ENCODE measurements around the gene HRK.

HRK gene

GRCh38 chr12:116901612-116902011 is 20.4 kb upstream of the HRK start:
- DNase-seq (ENCODE audit: low read depth, low spot score) = no peak
- H3K27ac ChIP-seq = no peak overlapping the region

- no peak for DNase-seq (ENCODE audit: low read depth, low spot score)
- no peak overlapping the region for H3K27ac ChIP-seq
These were observed 17.4 kb upstream of the HRK start for GRCh38 chr12:116898669-116899068.

- no peak for DNase-seq (ENCODE audit: low read depth, low spot score)
- no peak overlapping the region for H3K27ac ChIP-seq
These were observed 16.2 kb upstream of the HRK start for GRCh38 chr12:116897476-116897875.

GRCh38 chr12:116896411-116896924 is 15.2 kb upstream of the HRK start:
- H3K27ac ChIP-seq = no peak overlapping the region
- DNase-seq (ENCODE audit: low read depth, low spot score) = no peak

- H3K27ac ChIP-seq = no peak overlapping the region
- no peak for DNase-seq (ENCODE audit: low read depth, low spot score)
These were observed 13.7 kb upstream of the HRK start for GRCh38 chr12:116894913-116895312.

- H3K27ac ChIP-seq = no peak overlapping the region
- DNase-seq (ENCODE audit: low read depth, low spot score) = no peak
These were observed 11.3 kb upstream of the HRK start for GRCh38 chr12:116892349-116893140.

GRCh38 chr12:116891019-116891418 is 9.8 kb upstream of the HRK start:
- DNase-seq (ENCODE audit: low read depth, low spot score) = no peak
- H3K27ac ChIP-seq = no peak overlapping the region

GRCh38 chr12:116890330-116890729 is 9.1 kb upstream of the HRK start:
- no peak for DNase-seq (ENCODE audit: low read depth, low spot score)
- H3K27ac ChIP-seq = no peak overlapping the region

- H3K27ac ChIP-seq = no peak overlapping the region
- no peak for DNase-seq (ENCODE audit: low read depth, low spot score)
These were observed 6.7 kb upstream of the HRK start for GRCh38 chr12:116887897-116888296.

GRCh38 chr12:116887244-116887643 is 6.0 kb upstream of the HRK start:
- no peak for DNase-seq (ENCODE audit: low read depth, low spot score)

GRCh38 chr12:116885491-116885890 is 4.2 kb upstream of the HRK start:
- DNase-seq (ENCODE audit: low read depth, low spot score) = no peak
- no peak overlapping the region for H3K27ac ChIP-seq

More at GRCh38 chr12:116887244-116887643, 6.0 kb upstream of the HRK start:
- H3K27ac ChIP-seq = no peak overlapping the region

- no peak for DNase-seq (ENCODE audit: low read depth, low spot score)
- H3K27ac ChIP-seq = no peak overlapping the region
These were observed 3.6 kb upstream of the HRK start for GRCh38 chr12:116884871-116885270.

GRCh38 chr12:116882742-116883141 is 1.5 kb upstream of the HRK start:
- no peak for DNase-seq (ENCODE audit: low read depth, low spot score)
- H3K27ac ChIP-seq = no peak overlapping the region

GRCh38 chr12:116881877-116882507 is 751 bp upstream of the HRK start:
- DNase-seq (ENCODE audit: low read depth, low spot score) = no peak
- no peak overlapping the region for H3K27ac ChIP-seq

GRCh38 chr12:116880817-116881324 is 370 bp downstream of the HRK start:
- H3K27ac ChIP-seq = no peak overlapping the region
- no peak for DNase-seq (ENCODE audit: low read depth, low spot score)

GRCh38 chr12:116880213-116880816 is 926 bp downstream of the HRK start:
- no peak for DNase-seq (ENCODE audit: low read depth, low spot score)
- no peak overlapping the region for H3K27ac ChIP-seq

GRCh38 chr12:116879509-116880212 is 1.6 kb downstream of the HRK start:
- DNase-seq (ENCODE audit: low read depth, low spot score) = no peak

GRCh38 chr12:116878567-116879508 is 2.4 kb downstream of the HRK start:
- no peak overlapping the region for H3K27ac ChIP-seq
- no peak for DNase-seq (ENCODE audit: low read depth, low spot score)

More at GRCh38 chr12:116879509-116880212, 1.6 kb downstream of the HRK start:
- H3K27ac ChIP-seq = no peak overlapping the region

- DNase-seq (ENCODE audit: low read depth, low spot score) = no peak
- no peak overlapping the region for H3K27ac ChIP-seq
These were observed 4.9 kb downstream of the HRK start for GRCh38 chr12:116876151-116876869.
